Cardiac muscle cell (in vitro differentiated cells and primary cell): ENCODE results near the gene DIAPH2. TPM values are rescaled to one million over a fixed set of nuclear protein-coding genes. Genes with fewer than 3 reads are reported as not detected.
A peak's percentile ranks its signal among the peaks of the same experiment; 100 is the strongest.

ENCODE experiments used
- DNase-seq, 2 donors: peaks; one replicate each; pipeline versions ENCODE4 v3.0.0 to v3.0.0-alpha.2; 2010 to 2017; ENCODE audit warnings: low read depth in 1 of 2, low spot score in 1 of 2
- H3K27ac ChIP-seq: fragments of 200-600 bp; sonication (generic); 2 replicates; pipeline ENCODE4 v1.5.1; 2016
- H3K27me3 ChIP-seq: fragments of 200-600 bp; sonication (generic); 2 replicates; pipeline ENCODE4 v1.6.0; 2016; ENCODE audit warnings: control low read depth
- H3K36me3 ChIP-seq: fragments of 200-600 bp; sonication (generic); 2 replicates; pipeline ENCODE4 v1.5.1; 2016; ENCODE audit warnings: control low read depth
- H3K4me1 ChIP-seq: fragments of 200-600 bp; sonication (generic); 2 replicates; pipeline ENCODE4 v1.8.1; 2017; ENCODE audit warnings: low read depth, mild to moderate bottlenecking, mixed run types
- H3K4me3 ChIP-seq: fragments of 200-600 bp; sonication (generic); 2 replicates; pipeline ENCODE4 v1.5.1; 2016; ENCODE audit warnings: mild to moderate bottlenecking
- H3K9me3 ChIP-seq: fragments of 200-600 bp; sonication (generic); 2 replicates; pipeline ENCODE4 v1.5.1; 2017; ENCODE audit warnings: low read depth, mild to moderate bottlenecking, control low read depth
- CTCF ChIP-seq: IDR thresholded peaks from 2 replicates; pipeline ENCODE4 v1.5.1; 2012; ENCODE audit warnings: low read depth, mild to moderate bottlenecking, low read length
- polyA plus RNA-seq: library from polyadenylated mRNA; unstranded; fragments of >200 nt; fragmentation: Nextera tagmentation; extraction: Ambion mirVana; gene quantifications from 2 replicates; pipeline ENCODE4 v1.2.1, GENCODE V29; 2016
- total RNA-seq: library from RNA; depleted of rRNA; stranded (reverse); fragments of >200 nt; gene quantifications from 2 replicates; pipeline ENCODE4 v1.2.3, GENCODE V29; 2016

DIAPH2 gene
- total and polyA plus RNA-seq, 2 experiments from 2014 or later, result 9.1 to 18.4 TPM

- no peaks in the 10 kb centered on the region for H3K27me3 ChIP-seq
- H3K27ac ChIP-seq, result no peak overlapping the region
- H3K9me3 ChIP-seq, result no peaks in the 10 kb centered on the region
- no peaks in the 10 kb centered on the region for H3K36me3 ChIP-seq
- H3K4me1 ChIP-seq, result no peaks in the 10 kb centered on the region
- no peak for TF ChIP-seq CTCF
- peak in 1 of 2 donors; percentile 47 for DNase-seq
- H3K4me3 ChIP-seq, result no peak overlapping the region
These were observed 337.0 kb downstream of the DIAPH2 start for GRCh38 chrX:97021680-97022079.

- no peak overlapping the region for H3K27ac ChIP-seq
- H3K27me3 ChIP-seq, result no peaks in the 10 kb centered on the region
These were observed 341.8 kb downstream of the DIAPH2 start for GRCh38 chrX:97026406-97026805.

GRCh38 chrX:97027384-97027922 is 342.8 kb downstream of the DIAPH2 start:
- H3K9me3 ChIP-seq, result no peaks in the 10 kb centered on the region
- DNase-seq, result no peak
- H3K4me3 ChIP-seq, result no peak overlapping the region
- H3K4me1 ChIP-seq, result no peaks in the 10 kb centered on the region
- H3K36me3 ChIP-seq, result no peaks in the 10 kb centered on the region
- no peak for TF ChIP-seq CTCF
- no peaks in the 10 kb centered on the region for H3K27me3 ChIP-seq
- H3K27ac ChIP-seq, result no peak overlapping the region

More at GRCh38 chrX:97026406-97026805, 341.8 kb downstream of the DIAPH2 start:
- no peaks in the 10 kb centered on the region for H3K4me1 ChIP-seq
- H3K4me3 ChIP-seq, result no peak overlapping the region
- DNase-seq, result peak; percentile 40 to 51
- no peaks in the 10 kb centered on the region for H3K9me3 ChIP-seq
- peak; percentile 13 for TF ChIP-seq CTCF
- H3K36me3 ChIP-seq, result no peaks in the 10 kb centered on the region

- Histone ChIP-seq H3K27ac (no peak overlapping the region), H3K27me3 (no peaks in the 10 kb centered on the region), H3K4me3 (no peak overlapping the region), H3K4me1 (no peaks in the 10 kb centered on the region), H3K9me3 (no peaks in the 10 kb centered on the region), H3K36me3 (no peaks in the 10 kb centered on the region)
- TF ChIP-seq CTCF, result no peak
- DNase-seq, result no peak
These were observed 345.8 kb downstream of the DIAPH2 start for GRCh38 chrX:97030463-97030862.

GRCh38 chrX:97030947-97031346 is 346.3 kb downstream of the DIAPH2 start:
- H3K27me3 ChIP-seq, result no peaks in the 10 kb centered on the region
- no peaks in the 10 kb centered on the region for H3K9me3 ChIP-seq
- no peaks in the 10 kb centered on the region for H3K4me1 ChIP-seq
- H3K27ac ChIP-seq, result no peak overlapping the region
- DNase-seq, result no peak
- H3K36me3 ChIP-seq, result no peaks in the 10 kb centered on the region
- no peak overlapping the region for H3K4me3 ChIP-seq
- no peak for TF ChIP-seq CTCF
